ENCODE measurements around the gene SRRM1.

GRCh38 chr1:24641646-24642151 is 1.4 kb upstream of the SRRM1 start:
- TF ChIP-seq CTCF (IDR thresholded peaks at IDR 0.05) (no peak), POLR2A (IDR thresholded peaks at IDR 0.05) (no peak)
